ENCODE measurements around the gene UBXN11. TPM values are rescaled to one million over a fixed set of nuclear protein-coding genes. Genes with fewer than 3 reads are reported as not detected.
"Not testable (repeated sequence)": the region's sequence is repeated elsewhere in the genome, so short reads cannot be mapped to it uniquely, and the experiment has no call there.

UBXN11 gene
- total and polyA plus RNA-seq, 2 donors, result 3.5 to 12.2 TPM

GRCh38 chr1:26307363-26307781, 936 bp upstream of the UBXN11 start:
- DNase-seq (ENCODE audit: extremely low spot score), result no peak
- Histone ChIP-seq H3K4me3 (ENCODE audit: low read depth, low read length) (no peak overlapping the region), H3K4me1 (ENCODE audit: insufficient read depth) (no peaks in the 10 kb centered on the region), H3K36me3 (ENCODE audit: insufficient read depth) (no peaks in the 10 kb centered on the region), H3K27ac (ENCODE audit: low read depth) (no peak overlapping the region)
- WGBS, result 46% methylated on average over 6 of the region's 6 CpGs

DNA sequence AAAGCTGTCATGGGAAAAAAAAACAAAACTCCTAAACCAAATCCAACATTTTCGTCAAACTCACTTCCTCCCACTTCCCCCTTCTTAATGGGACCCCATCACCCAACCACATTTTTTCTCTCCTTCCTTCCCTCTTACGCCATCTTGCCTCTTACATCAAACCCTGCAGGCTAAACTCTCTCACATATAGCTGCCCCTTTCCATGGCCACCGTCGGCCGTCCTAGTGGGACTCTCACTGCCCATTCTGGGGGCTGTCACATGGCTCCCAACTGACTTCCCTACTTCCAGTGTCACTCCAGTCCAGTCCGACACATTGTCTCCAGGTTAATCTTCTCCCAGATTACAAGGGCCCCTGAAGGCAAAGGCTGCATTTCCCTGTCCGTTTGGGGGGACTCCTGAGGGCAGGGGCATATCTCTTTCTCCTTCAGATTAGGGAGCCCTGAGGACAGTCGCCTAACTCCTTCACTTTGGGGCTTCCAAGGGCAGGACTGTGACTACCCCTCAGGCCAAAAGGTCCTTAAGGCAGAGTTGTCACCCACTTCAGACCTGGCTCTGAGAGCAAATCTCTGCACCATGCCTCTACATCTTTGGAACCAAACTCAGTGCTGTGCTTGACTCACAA, 658 bp downstream of the UBXN11 start:
- no peak for DNase-seq (ENCODE audit: extremely low spot score)
- H3K4me1 ChIP-seq (ENCODE audit: insufficient read depth), result no peaks in the 10 kb centered on the region
- H3K36me3 ChIP-seq (ENCODE audit: insufficient read depth), result no peaks in the 10 kb centered on the region
- H3K27ac ChIP-seq (ENCODE audit: low read depth), result no peak overlapping the region
- H3K4me3 ChIP-seq (ENCODE audit: low read depth, low read length), result peak overlapping the region; percentile 62
- WGBS, result 30% methylated on average over 8 of the region's 8 CpGs

DNA sequence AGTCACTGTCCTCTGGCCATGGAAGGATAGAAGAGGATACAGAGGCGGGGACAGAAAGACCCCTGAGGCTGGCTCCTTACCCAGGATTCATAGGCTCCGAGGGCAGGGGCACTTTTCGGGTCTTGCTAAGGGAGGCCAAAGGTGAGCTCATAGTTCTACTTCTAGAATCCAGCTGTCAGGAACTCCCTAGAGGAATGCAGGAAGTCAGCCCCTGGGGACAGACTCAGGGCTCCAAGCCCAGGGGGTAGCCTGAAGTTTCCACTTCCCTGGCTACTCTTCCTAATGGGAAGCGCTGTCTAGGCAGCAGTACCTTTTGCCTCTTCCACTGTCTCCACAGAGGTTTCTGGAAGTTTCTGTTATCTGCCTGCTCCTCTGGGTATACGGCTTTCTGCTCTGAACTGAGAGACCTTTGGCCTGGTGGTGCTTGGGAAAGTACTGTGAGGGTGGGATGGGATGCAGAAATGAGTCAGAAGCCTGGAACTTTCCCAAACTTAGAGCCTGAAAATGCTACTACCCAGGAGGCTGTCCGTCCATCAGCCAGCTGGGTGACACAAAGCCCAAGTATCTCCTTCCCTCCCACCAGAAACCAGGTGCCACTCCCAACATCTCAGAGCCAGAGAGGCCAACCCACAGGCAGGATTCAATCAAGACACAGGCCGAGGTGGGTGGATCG, 3.6 kb downstream of the UBXN11 start:
- WGBS, result 67% methylated on average over 8 of the region's 8 CpGs
- no peaks in the 10 kb centered on the region for H3K4me1 ChIP-seq (ENCODE audit: insufficient read depth)
- no peak overlapping the region for H3K4me3 ChIP-seq (ENCODE audit: low read depth, low read length)
- DNase-seq (ENCODE audit: extremely low spot score), result no peak
- H3K36me3 ChIP-seq (ENCODE audit: insufficient read depth), result no peaks in the 10 kb centered on the region
- no peak overlapping the region for H3K27ac ChIP-seq (ENCODE audit: low read depth)

DNA sequence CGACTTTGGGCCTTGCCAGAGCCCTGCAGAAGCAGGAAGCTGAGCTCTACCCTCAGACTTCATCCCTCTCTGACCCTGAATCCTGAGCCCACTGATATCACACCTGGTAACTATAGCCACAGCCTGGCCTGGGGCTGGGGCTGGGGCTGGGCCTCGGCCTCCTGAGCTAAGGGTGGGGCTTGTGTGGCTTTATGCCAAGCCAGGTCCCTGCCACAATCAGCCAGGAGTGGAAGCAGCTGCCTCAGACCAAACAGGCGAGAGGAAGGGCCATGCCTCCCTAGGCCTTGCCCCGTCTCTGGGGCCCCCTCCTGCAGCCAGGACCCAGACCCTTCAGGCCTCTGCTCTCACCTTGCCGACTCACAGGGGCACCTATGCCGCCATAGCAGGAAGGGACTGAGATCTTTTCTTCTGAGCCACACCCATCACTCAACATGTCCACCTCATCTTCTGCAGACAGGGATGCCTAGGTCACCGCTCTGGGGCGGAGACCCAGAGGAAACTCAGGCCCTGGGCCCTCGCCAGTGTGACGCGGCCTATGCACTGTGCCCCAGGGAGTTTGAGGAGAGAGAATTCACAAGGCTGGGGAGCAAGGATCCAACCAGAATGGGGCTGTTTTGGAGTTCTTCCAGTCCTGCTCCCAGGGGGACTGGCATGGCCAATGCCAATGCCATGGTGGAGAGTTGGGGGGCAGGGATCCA, 5.7 kb downstream of the UBXN11 start:
- no peak for DNase-seq (ENCODE audit: extremely low spot score)
- Histone ChIP-seq H3K36me3 (ENCODE audit: insufficient read depth) (no peaks in the 10 kb centered on the region), H3K27ac (ENCODE audit: low read depth) (no peak overlapping the region), H3K4me1 (ENCODE audit: insufficient read depth) (no peaks in the 10 kb centered on the region), H3K4me3 (ENCODE audit: low read depth, low read length) (no peak overlapping the region)
- 90% methylated on average over 11 of the region's 11 CpGs for WGBS

- no peak overlapping the region for H3K27ac ChIP-seq (ENCODE audit: low read depth)
- H3K36me3 ChIP-seq (ENCODE audit: insufficient read depth), result no peaks in the 10 kb centered on the region
- H3K4me3 ChIP-seq (ENCODE audit: low read depth, low read length), result no peak overlapping the region
- H3K4me1 ChIP-seq (ENCODE audit: insufficient read depth), result no peaks in the 10 kb centered on the region
- WGBS, result 78% methylated on average over 6 of the region's 6 CpGs
- DNase-seq (ENCODE audit: extremely low spot score), result no peak
These were observed 8.7 kb downstream of the UBXN11 start for GRCh38 chr1:26297791-26298124.

- Histone ChIP-seq H3K4me1 (ENCODE audit: insufficient read depth) (no peaks in the 10 kb centered on the region), H3K27ac (ENCODE audit: low read depth) (no peak overlapping the region), H3K36me3 (ENCODE audit: insufficient read depth) (no peaks in the 10 kb centered on the region), H3K4me3 (ENCODE audit: low read depth, low read length) (no peak overlapping the region)
- DNase-seq (ENCODE audit: extremely low spot score), result no peak
- 96% methylated on average over 12 of the region's 12 CpGs for WGBS
These were observed 9.2 kb downstream of the UBXN11 start for GRCh38 chr1:26297057-26297790.

GRCh38 chr1:26296340-26297056, 9.9 kb downstream of the UBXN11 start:
- 89% methylated on average over 16 of the region's 16 CpGs for WGBS
- DNase-seq (ENCODE audit: extremely low spot score), result no peak
- Histone ChIP-seq H3K36me3 (ENCODE audit: insufficient read depth) (no peaks in the 10 kb centered on the region), H3K27ac (ENCODE audit: low read depth) (no peak overlapping the region), H3K4me1 (ENCODE audit: insufficient read depth) (no peaks in the 10 kb centered on the region), H3K4me3 (ENCODE audit: low read depth, low read length) (no peak overlapping the region)

GRCh38 chr1:26295194-26296138, 11.0 kb downstream of the UBXN11 start:
- Histone ChIP-seq H3K4me3 (ENCODE audit: low read depth, low read length) (no peak overlapping the region), H3K36me3 (ENCODE audit: insufficient read depth) (no peaks in the 10 kb centered on the region), H3K27ac (ENCODE audit: low read depth) (no peak overlapping the region), H3K4me1 (ENCODE audit: insufficient read depth) (no peaks in the 10 kb centered on the region)
- WGBS, result 89% methylated on average over 22 of the region's 22 CpGs
- no peak for DNase-seq (ENCODE audit: extremely low spot score)

DNA sequence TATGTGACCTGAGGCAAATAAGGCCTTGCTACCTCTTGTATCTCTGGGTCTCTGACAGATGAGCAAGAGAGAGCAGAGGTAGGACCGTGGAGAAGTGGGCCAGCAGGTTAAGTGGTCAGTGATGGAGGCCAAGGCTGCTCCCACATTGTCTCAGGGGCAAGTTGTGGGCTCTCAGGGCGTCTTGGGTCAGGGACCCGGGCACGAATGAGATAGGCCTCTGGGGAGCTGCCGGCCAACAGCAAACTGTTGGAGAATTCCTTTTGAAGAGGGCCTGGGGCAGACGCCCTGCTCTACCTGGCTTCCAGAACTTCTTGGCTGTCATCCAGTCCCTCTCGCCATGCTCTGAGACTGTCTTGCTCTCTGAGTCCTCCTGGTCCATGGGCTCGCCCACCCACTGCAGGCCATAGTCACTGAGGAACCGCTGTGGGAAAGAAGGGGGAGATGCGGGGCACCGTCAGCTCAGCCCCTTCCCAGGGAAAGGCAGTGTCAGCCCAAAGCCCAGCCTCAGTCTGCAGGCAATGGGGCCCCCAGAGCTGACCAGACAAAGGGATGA, 12.4 kb downstream of the UBXN11 start:
- H3K4me1 ChIP-seq (ENCODE audit: insufficient read depth), result no peaks in the 10 kb centered on the region
- DNase-seq (ENCODE audit: extremely low spot score), result no peak
- WGBS, result 85% methylated on average over 11 of the region's 11 CpGs
- no peak overlapping the region for H3K27ac ChIP-seq (ENCODE audit: low read depth)
- no peaks in the 10 kb centered on the region for H3K36me3 ChIP-seq (ENCODE audit: insufficient read depth)
- no peak overlapping the region for H3K4me3 ChIP-seq (ENCODE audit: low read depth, low read length)

GRCh38 chr1:26292735-26293134, 13.7 kb downstream of the UBXN11 start:
- 91% methylated on average over 5 of the region's 5 CpGs for WGBS
- DNase-seq (ENCODE audit: extremely low spot score), result not testable (repeated sequence)

GRCh38 chr1:26291939-26292338, 14.5 kb downstream of the UBXN11 start:
- no peak overlapping the region for H3K4me3 ChIP-seq (ENCODE audit: low read depth, low read length)
- whole genome bisulfite sequencing, result 84% methylated on average over 4 of the region's 4 CpGs
- H3K4me1 ChIP-seq (ENCODE audit: insufficient read depth), result no peaks in the 10 kb centered on the region
- H3K27ac ChIP-seq (ENCODE audit: low read depth), result no peak overlapping the region
- no peak for DNase-seq (ENCODE audit: extremely low spot score)
- H3K36me3 ChIP-seq (ENCODE audit: insufficient read depth), result no peaks in the 10 kb centered on the region

More at GRCh38 chr1:26292735-26293134, 13.7 kb downstream of the UBXN11 start:
- H3K4me3 ChIP-seq (ENCODE audit: low read depth, low read length); H3K4me1 ChIP-seq (ENCODE audit: insufficient read depth); H3K27ac ChIP-seq (ENCODE audit: low read depth); H3K36me3 ChIP-seq (ENCODE audit: insufficient read depth): not testable (repeated sequence)

DNA sequence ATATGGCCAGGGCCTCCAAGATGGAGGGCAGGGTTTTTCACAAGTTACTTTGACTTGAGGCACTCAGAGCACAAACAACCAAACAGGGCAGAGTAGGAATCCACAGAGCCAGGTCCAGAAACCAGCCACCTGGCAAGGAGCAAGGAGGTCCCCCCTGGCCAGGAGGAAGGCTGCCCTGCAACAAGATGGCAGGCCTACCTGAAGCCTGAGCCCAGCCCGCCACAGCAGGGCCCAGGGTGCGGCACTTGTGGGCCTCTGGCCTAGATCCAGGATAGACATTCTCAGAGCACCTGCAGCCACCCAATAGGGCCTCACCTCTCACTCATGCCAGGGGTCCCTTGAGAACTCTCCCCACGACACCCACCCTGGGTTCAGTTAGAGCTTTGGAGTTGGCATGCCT, 15.0 kb downstream of the UBXN11 start:
- Histone ChIP-seq H3K4me3 (ENCODE audit: low read depth, low read length) (no peak overlapping the region), H3K27ac (ENCODE audit: low read depth) (no peak overlapping the region), H3K4me1 (ENCODE audit: insufficient read depth) (no peaks in the 10 kb centered on the region), H3K36me3 (ENCODE audit: insufficient read depth) (no peaks in the 10 kb centered on the region)
- WGBS, result 95% methylated on average over 3 of the region's 3 CpGs
- DNase-seq (ENCODE audit: extremely low spot score), result no peak

Data from urinary bladder (tissue), 4 donors.